Stimulated activated CD4-positive, alpha-beta T cell treated with anti-CD3 and anti-CD28 coated beads, Interleukin-15, amount 100 ng/mL, for 1 hour (primary cell): ENCODE results near the gene ASPHD1.
"Not testable (repeated sequence)": the region's sequence is repeated elsewhere in the genome, so short reads cannot be mapped to it uniquely, and the experiment has no call there.

Experiments used
- DNase-seq, 2 donors: peaks; one replicate each; pipeline ENCODE4 v3.0.0-alpha.2; 2020; ENCODE audit warnings: low read depth in 1 of 2, low spot score in 1 of 2

The ASPHD1 gene

GRCh38 chr16:29900102-29900887 is at the start of gene ASPHD1:
Gene ASPHD1, plus strand, starts transcription at chr16:29900488. Its CDS starts 484 bp downstream, at chr16:29900972.
- peak; percentile 52 to 56 for DNase-seq

- no peak for DNase-seq
Observed at GRCh38 chr16:29850998-29851397, 49.3 kb upstream of the ASPHD1 start.

GRCh38 chr16:29852654-29853053 is 47.6 kb upstream of the ASPHD1 start:
- DNase-seq: no peak

GRCh38 chr16:29854520-29855100 is 45.7 kb upstream of the ASPHD1 start:
- no peak for DNase-seq

- DNase-seq: no peak
Observed at GRCh38 chr16:29857133-29857760, 43.0 kb upstream of the ASPHD1 start.

GRCh38 chr16:29858149-29858849 is 42.0 kb upstream of the ASPHD1 start:
- no peak for DNase-seq

- DNase-seq: no peak
Observed at GRCh38 chr16:29858974-29859373, 41.3 kb upstream of the ASPHD1 start.

GRCh38 chr16:29860218-29860617 is 40.1 kb upstream of the ASPHD1 start:
- DNase-seq: no peak

GRCh38 chr16:29862383-29862883 is 37.9 kb upstream of the ASPHD1 start:
- DNase-seq: no peak

GRCh38 chr16:29862884-29863668 is 37.2 kb upstream of the ASPHD1 start, which contains the start of gene CDIPT:
Gene CDIPT, minus strand, starts transcription at chr16:29863226. Its CDS starts 369 bp downstream, at chr16:29862857.
- peak; percentile 84 to 85 for DNase-seq

- DNase-seq: no peak
Observed at GRCh38 chr16:29863669-29863984, 36.7 kb upstream of the ASPHD1 start.

GRCh38 chr16:29864205-29864604 is 36.1 kb upstream of the ASPHD1 start:
- no peak for DNase-seq

- DNase-seq: no peak
Observed at GRCh38 chr16:29868396-29869009, 31.8 kb upstream of the ASPHD1 start.

- DNase-seq: not testable (repeated sequence)
Observed at GRCh38 chr16:29869067-29869466, 31.2 kb upstream of the ASPHD1 start.

- DNase-seq: no peak
Observed at GRCh38 chr16:29871822-29872546, 28.3 kb upstream of the ASPHD1 start.

GRCh38 chr16:29873319-29873718 is 27.0 kb upstream of the ASPHD1 start:
- DNase-seq: no peak

GRCh38 chr16:29875206-29875605 is 25.1 kb upstream of the ASPHD1 start:
- DNase-seq: no peak

- DNase-seq: no peak
Observed at GRCh38 chr16:29876217-29876593, 24.1 kb upstream of the ASPHD1 start.

GRCh38 chr16:29876594-29877249 is 23.6 kb upstream of the ASPHD1 start:
- DNase-seq: peak in 1 of 2 donors; percentile 33
